Activated naive CD4-positive, alpha-beta T cell treated with anti-CD3 and anti-CD28 coated beads, Interleukin-2, amount 10 ng/mL, durations not matched to agents 7 days and 5 days (primary cell): ENCODE data around the gene GGA2.
"Not testable (repeated sequence)": the region's sequence is repeated elsewhere in the genome, so short reads cannot be mapped to it uniquely, and the experiment has no call there.

ENCODE experiments used
- CTCF ChIA-PET: fragments of 350-600 bp; sonication (Branson Sonifier 250); formaldehyde crosslinking; loops from one replicate; lab custom pipeline; 2021; ENCODE audit warnings: antibody characterized with exemption; lab: Charles Lee
- DNase-seq: peaks from one replicate; pipeline ENCODE4 v3.0.0-alpha.2; 2020
- H3K27ac Mint-ChIP-seq: one replicate; pipeline ENCODE4 v1.8.0; 2021; ENCODE audit warnings: mild to moderate bottlenecking, moderate library complexity, mixed read lengths
- H3K27me3 Mint-ChIP-seq: one replicate; pipeline ENCODE4 v1.8.0; 2021; ENCODE audit warnings: mild to moderate bottlenecking, mixed read lengths
- H3K36me3 Mint-ChIP-seq: one replicate; pipeline ENCODE4 v1.8.0; 2021; ENCODE audit warnings: mixed read lengths
- H3K4me1 Mint-ChIP-seq: one replicate; pipeline ENCODE4 v1.8.0; 2021; ENCODE audit warnings: mixed read lengths
- H3K4me3 Mint-ChIP-seq: one replicate; pipeline ENCODE4 v1.8.0; 2021; ENCODE audit warnings: mild to moderate bottlenecking, moderate library complexity, mixed read lengths
- H3K9me3 Mint-ChIP-seq: one replicate; pipeline ENCODE4 v1.8.0; 2021; ENCODE audit warnings: mixed read lengths

Gene GGA2

GRCh38 chr16:23516366-23517137 is 6.3 kb upstream of the GGA2 start:
- Mint-ChIP-seq H3K4me3 (no peak overlapping the region), H3K27ac (peak overlapping the region; percentile 60), H3K9me3 (no peaks in the 10 kb centered on the region), H3K36me3 (peaks cover 10% of the 10 kb centered on the region), H3K4me1 (peaks cover 55% of the 10 kb centered on the region), H3K27me3 (peaks cover 3% of the 10 kb centered on the region)
- DNase-seq: no peak
- CTCF ChIA-PET: no interaction called here

- Mint-ChIP-seq H3K4me1 (peaks cover 59% of the 10 kb centered on the region), H3K4me3 (no peak overlapping the region)
Measured at GRCh38 chr16:23515881-23516280, 5.6 kb upstream of the GGA2 start.

GRCh38 chr16:23514381-23515152 is 4.3 kb upstream of the GGA2 start:
- peak; percentile 68 for DNase-seq
- peaks cover 9% of the 10 kb centered on the region for H3K36me3 Mint-ChIP-seq
- H3K27me3 Mint-ChIP-seq: peaks cover 3% of the 10 kb centered on the region
- no peaks in the 10 kb centered on the region for H3K9me3 Mint-ChIP-seq
- peak overlapping the region; percentile 9 for H3K4me3 Mint-ChIP-seq
- CTCF ChIA-PET: interaction anchor here (0.7 to 1.7 kb wide), 2 partner anchors 10 to 82 kb away, joined by 3 read pairs; no protein-coding TSS in a partner anchor
- H3K27ac Mint-ChIP-seq: peak overlapping the region; percentile 50
- peaks cover 60% of the 10 kb centered on the region for H3K4me1 Mint-ChIP-seq

More at GRCh38 chr16:23515881-23516280, 5.6 kb upstream of the GGA2 start:
- CTCF ChIA-PET: no interaction called here
- DNase-seq: no peak
- peak overlapping the region; percentile 60 for H3K27ac Mint-ChIP-seq
- peaks cover 3% of the 10 kb centered on the region for H3K27me3 Mint-ChIP-seq
- H3K36me3 Mint-ChIP-seq: peaks cover 9% of the 10 kb centered on the region
- no peaks in the 10 kb centered on the region for H3K9me3 Mint-ChIP-seq

- peaks cover 16% of the 10 kb centered on the region for H3K36me3 Mint-ChIP-seq
- H3K4me1 Mint-ChIP-seq: peaks cover 65% of the 10 kb centered on the region
- no peaks in the 10 kb centered on the region for H3K9me3 Mint-ChIP-seq
- H3K27ac Mint-ChIP-seq: no peak overlapping the region
- DNase-seq: no peak
- CTCF ChIA-PET: no interaction called here
- H3K4me3 Mint-ChIP-seq: no peak overlapping the region
- peaks cover 3% of the 10 kb centered on the region for H3K27me3 Mint-ChIP-seq
Measured at GRCh38 chr16:23512168-23512695, 1.9 kb upstream of the GGA2 start.

GRCh38 chr16:23511731-23512130 is 1.4 kb upstream of the GGA2 start:
- H3K27ac Mint-ChIP-seq: no peak overlapping the region
- peaks cover 67% of the 10 kb centered on the region for H3K4me1 Mint-ChIP-seq
- no peaks in the 10 kb centered on the region for H3K9me3 Mint-ChIP-seq
- peaks cover 3% of the 10 kb centered on the region for H3K27me3 Mint-ChIP-seq
- peak overlapping the region; percentile 54 for H3K4me3 Mint-ChIP-seq
- CTCF ChIA-PET: no interaction called here
- peaks cover 19% of the 10 kb centered on the region for H3K36me3 Mint-ChIP-seq
- DNase-seq: no peak

- CTCF ChIA-PET: not testable (repeated sequence)
- H3K36me3 Mint-ChIP-seq: peaks cover 21% of the 10 kb centered on the region
Measured at GRCh38 chr16:23510915-23511270, 599 bp upstream of the GGA2 start.

GRCh38 chr16:23509782-23510163 is 521 bp downstream of the GGA2 start:
- Mint-ChIP-seq H3K27me3 (peaks cover 3% of the 10 kb centered on the region), H3K4me1 (peaks cover 66% of the 10 kb centered on the region), H3K9me3 (no peaks in the 10 kb centered on the region), H3K4me3 (peak overlapping the region; percentile 77), H3K27ac (peak overlapping the region; percentile 90), H3K36me3 (peaks cover 19% of the 10 kb centered on the region)
- CTCF ChIA-PET: interaction anchor here (0.6 to 1.1 kb wide), 3 partner anchors 33 to 87 kb away, joined by 3 read pairs; no protein-coding TSS in a partner anchor
- DNase-seq: peak; percentile 57

More at GRCh38 chr16:23510915-23511270, 599 bp upstream of the GGA2 start:
- not testable (repeated sequence) for H3K27me3 Mint-ChIP-seq, H3K9me3 Mint-ChIP-seq, DNase-seq
- Mint-ChIP-seq H3K4me3 (peak overlapping the region; percentile 75), H3K27ac (peak overlapping the region; percentile 74), H3K4me1 (peaks cover 67% of the 10 kb centered on the region)

- H3K4me3 Mint-ChIP-seq: peak overlapping the region; percentile 77
- no peak for DNase-seq
- peaks cover 66% of the 10 kb centered on the region for H3K4me1 Mint-ChIP-seq
- peaks cover 19% of the 10 kb centered on the region for H3K36me3 Mint-ChIP-seq
- CTCF ChIA-PET: interaction anchor here (0.6 to 1.1 kb wide), 3 partner anchors 33 to 87 kb away, joined by 3 read pairs; no protein-coding TSS in a partner anchor
- H3K27me3 Mint-ChIP-seq: peaks cover 3% of the 10 kb centered on the region
- no peak overlapping the region for H3K27ac Mint-ChIP-seq
- H3K9me3 Mint-ChIP-seq: no peaks in the 10 kb centered on the region
Measured at GRCh38 chr16:23509441-23509754, 896 bp downstream of the GGA2 start.

GRCh38 chr16:23508589-23509440 is 1.5 kb downstream of the GGA2 start:
- no peaks in the 10 kb centered on the region for H3K9me3 Mint-ChIP-seq
- CTCF ChIA-PET: interaction anchor here (1.1 kb wide), 1 partner anchor 88 kb away, joined by 3 read pairs; no protein-coding TSS in a partner anchor
- H3K27me3 Mint-ChIP-seq: peaks cover 3% of the 10 kb centered on the region
- H3K27ac Mint-ChIP-seq: peak overlapping the region; percentile 4
- H3K4me1 Mint-ChIP-seq: peaks cover 66% of the 10 kb centered on the region
- peaks cover 19% of the 10 kb centered on the region for H3K36me3 Mint-ChIP-seq
- no peak for DNase-seq
- peak overlapping the region; percentile 77 for H3K4me3 Mint-ChIP-seq

GRCh38 chr16:23506606-23506994 is 3.7 kb downstream of the GGA2 start:
- CTCF ChIA-PET: interaction anchor here (1.2 to 2.0 kb wide), 3 partner anchors 52 to 90 kb away, joined by 3 to 7 read pairs (median 4); no protein-coding TSS in a partner anchor
- no peaks in the 10 kb centered on the region for H3K9me3 Mint-ChIP-seq
- H3K36me3 Mint-ChIP-seq: peaks cover 19% of the 10 kb centered on the region
- peaks cover 69% of the 10 kb centered on the region for H3K4me1 Mint-ChIP-seq
- H3K27me3 Mint-ChIP-seq: no peaks in the 10 kb centered on the region
- no peak overlapping the region for H3K4me3 Mint-ChIP-seq
- H3K27ac Mint-ChIP-seq: no peak overlapping the region
- DNase-seq: no peak

- CTCF ChIA-PET: interaction anchor here (1.2 to 2.0 kb wide), 3 partner anchors 52 to 91 kb away, joined by 3 to 7 read pairs (median 4); no protein-coding TSS in a partner anchor
Measured at GRCh38 chr16:23505671-23506605, 4.4 kb downstream of the GGA2 start.

GRCh38 chr16:23505180-23505665 is 5.1 kb downstream of the GGA2 start:
- Mint-ChIP-seq H3K4me1 (peaks cover 67% of the 10 kb centered on the region), H3K27ac (peak overlapping the region; percentile 68), H3K4me3 (no peak overlapping the region), H3K27me3 (no peaks in the 10 kb centered on the region), H3K9me3 (no peaks in the 10 kb centered on the region), H3K36me3 (peaks cover 19% of the 10 kb centered on the region)
- CTCF ChIA-PET: interaction anchor here (0.9 to 2.0 kb wide), 6 partner anchors 10 to 92 kb away, joined by 3 to 7 read pairs (median 4); no protein-coding TSS in a partner anchor
- DNase-seq: no peak

More at GRCh38 chr16:23505671-23506605, 4.4 kb downstream of the GGA2 start:
- no peak overlapping the region for H3K27ac Mint-ChIP-seq
- H3K36me3 Mint-ChIP-seq: peaks cover 19% of the 10 kb centered on the region
- no peaks in the 10 kb centered on the region for H3K9me3 Mint-ChIP-seq
- peaks cover 65% of the 10 kb centered on the region for H3K4me1 Mint-ChIP-seq
- no peak overlapping the region for H3K4me3 Mint-ChIP-seq
- no peak for DNase-seq
- no peaks in the 10 kb centered on the region for H3K27me3 Mint-ChIP-seq
